WTC11 (cell line): ENCODE measurements around the gene ADAMTS2. TPM values are rescaled to one million over a fixed set of nuclear protein-coding genes. Genes with fewer than 3 reads are reported as not detected.

Experiments
- ATAC-seq: fragments of 200-7000 bp; cut with Tn5 transposase; 2 replicates; pipeline ENCODE4 v1.10.0; 2021; ENCODE audit warnings: mild to moderate bottlenecking, moderate library complexity
- CTCF ChIA-PET: fragments of 300-600 bp; sonication (Branson Sonifier 250); formaldehyde crosslinking; loops from one replicate; lab custom pipeline; 2021; ENCODE audit warnings: antibody characterized with exemption; lab: Charles Lee
- POLR2A ChIA-PET: fragments of 350-600 bp; sonication (Branson Sonifier 250); formaldehyde crosslinking; loops from one replicate; lab custom pipeline; 2021; ENCODE audit warnings: antibody characterized with exemption; lab: Charles Lee
- DNase-seq: peaks from one replicate; pipeline ENCODE4 v3.0.0; 2021; ENCODE audit warnings: low spot score
- H3K27ac Mint-ChIP-seq: 2 replicates; pipeline ENCODE4 v1.8.0; 2021; ENCODE audit warnings: mixed read lengths
- H3K27me3 Mint-ChIP-seq: 2 replicates; pipeline ENCODE4 v1.8.0; 2021; ENCODE audit warnings: low read depth, mild to moderate bottlenecking, moderate library complexity, mixed read lengths
- H3K36me3 Mint-ChIP-seq: 2 replicates; pipeline ENCODE4 v1.8.0; 2021; ENCODE audit warnings: mixed read lengths
- H3K4me1 Mint-ChIP-seq: 2 replicates; pipeline ENCODE4 v1.8.0; 2022; ENCODE audit warnings: mixed read lengths
- H3K4me3 Mint-ChIP-seq: 2 replicates; pipeline ENCODE4 v1.8.0; 2021; ENCODE audit warnings: mild to moderate bottlenecking, moderate library complexity, mixed read lengths
- H3K9me3 Mint-ChIP-seq: 2 replicates; pipeline ENCODE4 v1.8.0; 2021; ENCODE audit warnings: mixed read lengths
- E2F4 ChIP-seq: sonication (generic); formaldehyde crosslinking; IDR thresholded peaks from 2 replicates; pipeline ENCODE4 v1.8.1; 2022; ENCODE audit warnings: low read depth, mild to moderate bottlenecking, moderate library complexity, missing genetic modification reagents, borderline replicate concordance
- EMX1 ChIP-seq: fragments of 250-450 bp; sonication (Bioruptor Pico); IDR thresholded peaks from 2 replicates; pipeline ENCODE4 v1.8.0; 2021; ENCODE audit warnings: mild to moderate bottlenecking
- FOXJ3 ChIP-seq: sonication (generic); formaldehyde crosslinking; IDR thresholded peaks from 2 replicates; pipeline ENCODE4 v1.9.0; 2021; ENCODE audit warnings: missing genetic modification reagents, mild to moderate bottlenecking, borderline replicate concordance
- SMAD3 ChIP-seq: sonication (generic); formaldehyde crosslinking; IDR thresholded peaks from 2 replicates; pipeline ENCODE4 v1.8.0; 2022; ENCODE audit warnings: missing genetic modification reagents, mild to moderate bottlenecking, borderline replicate concordance
- USF1 ChIP-seq: sonication (generic); formaldehyde crosslinking; IDR thresholded peaks from 2 replicates; pipeline ENCODE4 v1.8.0; 2022; ENCODE audit warnings: mild to moderate bottlenecking, missing genetic modification reagents
- ZNF532 ChIP-seq: fragments of 250-450 bp; sonication (Bioruptor Pico); IDR thresholded peaks from 2 replicates; pipeline ENCODE4 v1.9.0; 2021; ENCODE audit warnings: mild to moderate bottlenecking, borderline replicate concordance
- total RNA-seq: library from RNA; stranded (reverse); gene quantifications from 3 replicates; pipeline ENCODE4 v1.2.3, GENCODE V29; 2021
- TF ChIP-seq, protein P1 (sequence below): sonication (generic); formaldehyde crosslinking; IDR thresholded peaks from 2 replicates; pipeline ENCODE4 v1.8.1; 2022; ENCODE audit warnings: mild to moderate bottlenecking, missing genetic modification reagents, moderate library complexity, borderline replicate concordance
- TF ChIP-seq, protein P2 (sequence below): sonication (generic); formaldehyde crosslinking; conservative IDR thresholded peaks from 2 replicates; pipeline ENCODE4 v1.8.1; 2022; ENCODE audit warnings: mild to moderate bottlenecking, missing genetic modification reagents
- TF ChIP-seq, protein P3 (sequence below): sonication (generic); formaldehyde crosslinking; conservative IDR thresholded peaks from 2 replicates; pipeline ENCODE4 v1.8.1; 2023; ENCODE audit warnings: mild to moderate bottlenecking, low read depth, missing genetic modification reagents, moderate library complexity
- TF ChIP-seq, protein P4 (sequence below): sonication (generic); formaldehyde crosslinking; IDR thresholded peaks from 2 replicates; pipeline ENCODE4 v1.8.0; 2023; ENCODE audit warnings: missing genetic modification reagents, mild to moderate bottlenecking, borderline replicate concordance
- TF ChIP-seq, protein P5 (sequence below): sonication (generic); formaldehyde crosslinking; IDR thresholded peaks from 2 replicates; pipeline ENCODE4 v1.8.0; 2022; ENCODE audit warnings: mild to moderate bottlenecking, missing genetic modification reagents

The ADAMTS2 gene
- total RNA-seq, 1 experiment from 2014 or later: 11.2 TPM

GRCh38 chr5:179245031-179245430 is 100.2 kb downstream of the ADAMTS2 start:
- H3K27me3 Mint-ChIP-seq: no peaks in the 10 kb centered on the region; the same call in 1 of the 2 replicates
- CTCF ChIA-PET: no interaction called here
- TF ChIP-seq, protein P1, sequence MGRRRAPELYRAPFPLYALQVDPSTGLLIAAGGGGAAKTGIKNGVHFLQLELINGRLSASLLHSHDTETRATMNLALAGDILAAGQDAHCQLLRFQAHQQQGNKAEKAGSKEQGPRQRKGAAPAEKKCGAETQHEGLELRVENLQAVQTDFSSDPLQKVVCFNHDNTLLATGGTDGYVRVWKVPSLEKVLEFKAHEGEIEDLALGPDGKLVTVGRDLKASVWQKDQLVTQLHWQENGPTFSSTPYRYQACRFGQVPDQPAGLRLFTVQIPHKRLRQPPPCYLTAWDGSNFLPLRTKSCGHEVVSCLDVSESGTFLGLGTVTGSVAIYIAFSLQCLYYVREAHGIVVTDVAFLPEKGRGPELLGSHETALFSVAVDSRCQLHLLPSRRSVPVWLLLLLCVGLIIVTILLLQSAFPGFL (CRISPR knock-in tag): no peak
- TF ChIP-seq, protein P2, sequence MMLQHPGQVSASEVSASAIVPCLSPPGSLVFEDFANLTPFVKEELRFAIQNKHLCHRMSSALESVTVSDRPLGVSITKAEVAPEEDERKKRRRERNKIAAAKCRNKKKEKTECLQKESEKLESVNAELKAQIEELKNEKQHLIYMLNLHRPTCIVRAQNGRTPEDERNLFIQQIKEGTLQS: no peak
- TF ChIP-seq, protein P3, sequence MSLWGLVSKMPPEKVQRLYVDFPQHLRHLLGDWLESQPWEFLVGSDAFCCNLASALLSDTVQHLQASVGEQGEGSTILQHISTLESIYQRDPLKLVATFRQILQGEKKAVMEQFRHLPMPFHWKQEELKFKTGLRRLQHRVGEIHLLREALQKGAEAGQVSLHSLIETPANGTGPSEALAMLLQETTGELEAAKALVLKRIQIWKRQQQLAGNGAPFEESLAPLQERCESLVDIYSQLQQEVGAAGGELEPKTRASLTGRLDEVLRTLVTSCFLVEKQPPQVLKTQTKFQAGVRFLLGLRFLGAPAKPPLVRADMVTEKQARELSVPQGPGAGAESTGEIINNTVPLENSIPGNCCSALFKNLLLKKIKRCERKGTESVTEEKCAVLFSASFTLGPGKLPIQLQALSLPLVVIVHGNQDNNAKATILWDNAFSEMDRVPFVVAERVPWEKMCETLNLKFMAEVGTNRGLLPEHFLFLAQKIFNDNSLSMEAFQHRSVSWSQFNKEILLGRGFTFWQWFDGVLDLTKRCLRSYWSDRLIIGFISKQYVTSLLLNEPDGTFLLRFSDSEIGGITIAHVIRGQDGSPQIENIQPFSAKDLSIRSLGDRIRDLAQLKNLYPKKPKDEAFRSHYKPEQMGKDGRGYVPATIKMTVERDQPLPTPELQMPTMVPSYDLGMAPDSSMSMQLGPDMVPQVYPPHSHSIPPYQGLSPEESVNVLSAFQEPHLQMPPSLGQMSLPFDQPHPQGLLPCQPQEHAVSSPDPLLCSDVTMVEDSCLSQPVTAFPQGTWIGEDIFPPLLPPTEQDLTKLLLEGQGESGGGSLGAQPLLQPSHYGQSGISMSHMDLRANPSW (CRISPR knock-in tag): no peak
- no peak for TF ChIP-seq FOXJ3
- TF ChIP-seq SMAD3: no peak
- no peak for TF ChIP-seq USF1 (CRISPR knock-in tag)
- TF ChIP-seq E2F4 (CRISPR knock-in tag): no peak
- TF ChIP-seq ZNF532 (CRISPR knock-in tag): no peak
- no peak for TF ChIP-seq EMX1
- TF ChIP-seq, protein P4, sequence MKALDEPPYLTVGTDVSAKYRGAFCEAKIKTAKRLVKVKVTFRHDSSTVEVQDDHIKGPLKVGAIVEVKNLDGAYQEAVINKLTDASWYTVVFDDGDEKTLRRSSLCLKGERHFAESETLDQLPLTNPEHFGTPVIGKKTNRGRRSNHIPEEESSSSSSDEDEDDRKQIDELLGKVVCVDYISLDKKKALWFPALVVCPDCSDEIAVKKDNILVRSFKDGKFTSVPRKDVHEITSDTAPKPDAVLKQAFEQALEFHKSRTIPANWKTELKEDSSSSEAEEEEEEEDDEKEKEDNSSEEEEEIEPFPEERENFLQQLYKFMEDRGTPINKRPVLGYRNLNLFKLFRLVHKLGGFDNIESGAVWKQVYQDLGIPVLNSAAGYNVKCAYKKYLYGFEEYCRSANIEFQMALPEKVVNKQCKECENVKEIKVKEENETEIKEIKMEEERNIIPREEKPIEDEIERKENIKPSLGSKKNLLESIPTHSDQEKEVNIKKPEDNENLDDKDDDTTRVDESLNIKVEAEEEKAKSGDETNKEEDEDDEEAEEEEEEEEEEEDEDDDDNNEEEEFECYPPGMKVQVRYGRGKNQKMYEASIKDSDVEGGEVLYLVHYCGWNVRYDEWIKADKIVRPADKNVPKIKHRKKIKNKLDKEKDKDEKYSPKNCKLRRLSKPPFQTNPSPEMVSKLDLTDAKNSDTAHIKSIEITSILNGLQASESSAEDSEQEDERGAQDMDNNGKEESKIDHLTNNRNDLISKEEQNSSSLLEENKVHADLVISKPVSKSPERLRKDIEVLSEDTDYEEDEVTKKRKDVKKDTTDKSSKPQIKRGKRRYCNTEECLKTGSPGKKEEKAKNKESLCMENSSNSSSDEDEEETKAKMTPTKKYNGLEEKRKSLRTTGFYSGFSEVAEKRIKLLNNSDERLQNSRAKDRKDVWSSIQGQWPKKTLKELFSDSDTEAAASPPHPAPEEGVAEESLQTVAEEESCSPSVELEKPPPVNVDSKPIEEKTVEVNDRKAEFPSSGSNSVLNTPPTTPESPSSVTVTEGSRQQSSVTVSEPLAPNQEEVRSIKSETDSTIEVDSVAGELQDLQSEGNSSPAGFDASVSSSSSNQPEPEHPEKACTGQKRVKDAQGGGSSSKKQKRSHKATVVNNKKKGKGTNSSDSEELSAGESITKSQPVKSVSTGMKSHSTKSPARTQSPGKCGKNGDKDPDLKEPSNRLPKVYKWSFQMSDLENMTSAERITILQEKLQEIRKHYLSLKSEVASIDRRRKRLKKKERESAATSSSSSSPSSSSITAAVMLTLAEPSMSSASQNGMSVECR: no peak
- TF ChIP-seq, protein P5, sequence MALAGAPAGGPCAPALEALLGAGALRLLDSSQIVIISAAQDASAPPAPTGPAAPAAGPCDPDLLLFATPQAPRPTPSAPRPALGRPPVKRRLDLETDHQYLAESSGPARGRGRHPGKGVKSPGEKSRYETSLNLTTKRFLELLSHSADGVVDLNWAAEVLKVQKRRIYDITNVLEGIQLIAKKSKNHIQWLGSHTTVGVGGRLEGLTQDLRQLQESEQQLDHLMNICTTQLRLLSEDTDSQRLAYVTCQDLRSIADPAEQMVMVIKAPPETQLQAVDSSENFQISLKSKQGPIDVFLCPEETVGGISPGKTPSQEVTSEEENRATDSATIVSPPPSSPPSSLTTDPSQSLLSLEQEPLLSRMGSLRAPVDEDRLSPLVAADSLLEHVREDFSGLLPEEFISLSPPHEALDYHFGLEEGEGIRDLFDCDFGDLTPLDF (CRISPR knock-in tag): no peak
- H3K27ac Mint-ChIP-seq: no peak overlapping the region
- peaks cover 38% of the 10 kb centered on the region for H3K4me1 Mint-ChIP-seq
- H3K9me3 Mint-ChIP-seq: peaks cover 26% of the 10 kb centered on the region
- peaks cover 19% of the 10 kb centered on the region for H3K36me3 Mint-ChIP-seq
- no peak for ATAC-seq
- DNase-seq: peak; percentile 1
- H3K4me3 Mint-ChIP-seq: no peak overlapping the region
- POLR2A ChIA-PET: no interaction called here
